Osteoblast (primary cell): ENCODE results near the gene HJV. TPM values are rescaled to one million over a fixed set of nuclear protein-coding genes. Genes with fewer than 3 reads are reported as not detected.

Experiments used
- DNase-seq: peaks from one replicate; pipeline ENCODE4 v3.0.0; 2011; ENCODE audit warnings: low spot score, mixed read lengths; ENCODE audit not compliant: insufficient read length; ENCODE audit errors: missing footprints
- H2AFZ ChIP-seq: 2 replicates; pipeline ENCODE4 v1.6.0; 2011; ENCODE audit warnings: mild to moderate bottlenecking, low read length
- H3K27ac ChIP-seq: 2 replicates; pipeline ENCODE4 v1.5.1; 2011; ENCODE audit warnings: mild to moderate bottlenecking, low read depth, low read length, moderate library complexity
- H3K27me3 ChIP-seq: 2 replicates; pipeline ENCODE4 v1.6.0; 2012; ENCODE audit warnings: mild to moderate bottlenecking, control low read depth, inconsistent platforms, low read length, moderate library complexity; ENCODE audit not compliant: insufficient read depth
- H3K36me3 ChIP-seq: 2 replicates; pipeline ENCODE4 v1.5.1; 2011; ENCODE audit warnings: mild to moderate bottlenecking, low read length, control low read depth, moderate library complexity; ENCODE audit not compliant: insufficient read depth
- H3K4me1 ChIP-seq: 2 replicates; pipeline ENCODE4 v1.5.1; 2011; ENCODE audit warnings: mild to moderate bottlenecking, low read length, control low read depth, moderate library complexity; ENCODE audit not compliant: insufficient read depth
- H3K4me2 ChIP-seq: 2 replicates; pipeline ENCODE4 v1.6.0; 2011; ENCODE audit warnings: mild to moderate bottlenecking, low read length; ENCODE audit not compliant: insufficient read depth
- H3K4me3 ChIP-seq: fragments of 200-600 bp; sonication (generic); 3 replicates; pipeline ENCODE4 v1.5.1; 2012; ENCODE audit warnings: mild to moderate bottlenecking, low read length, inconsistent platforms; ENCODE audit not compliant: insufficient read depth
- H3K79me2 ChIP-seq: 2 replicates; pipeline ENCODE4 v1.6.0; 2012; ENCODE audit warnings: mild to moderate bottlenecking, low read length, control low read depth, inconsistent platforms; ENCODE audit not compliant: insufficient read depth
- H3K9me3 ChIP-seq: 2 replicates; pipeline ENCODE4 v1.5.1; 2011; ENCODE audit warnings: low read depth, low read length, control low read depth
- H4K20me1 ChIP-seq: 2 replicates; pipeline ENCODE4 v1.6.0; 2012; ENCODE audit warnings: mild to moderate bottlenecking, low read length, control low read depth; ENCODE audit not compliant: insufficient read depth
- CTCF ChIP-seq: IDR thresholded peaks from 2 replicates; pipeline ENCODE4 v1.5.1; 2011; ENCODE audit warnings: mild to moderate bottlenecking, low read depth, low read length, moderate library complexity; ENCODE audit errors: extremely low read depth
- total RNA-seq: library from RNA; depleted of rRNA; stranded (reverse); fragments of >200 nt; gene quantifications from 2 replicates; pipeline ENCODE4 v1.2.3, GENCODE V29; 2012

Gene HJV
- total RNA-seq, 1 donor: not detected

- Histone ChIP-seq H3K4me2 (peak overlapping the region; percentile 92), H2AFZ (no peak overlapping the region), H4K20me1 (peaks cover 43% of the 10 kb centered on the region), H3K4me3 (peak overlapping the region; percentile 91), H3K27me3 (no peaks in the 10 kb centered on the region), H3K27ac (no peak overlapping the region), H3K9me3 (no peaks in the 10 kb centered on the region), H3K79me2 (peaks cover 40% of the 10 kb centered on the region), H3K4me1 (peaks cover 29% of the 10 kb centered on the region), H3K36me3 (peaks cover 38% of the 10 kb centered on the region)
- DNase-seq: no peak
- no peak for TF ChIP-seq CTCF
These were observed 27.0 kb downstream of the HJV start for GRCh38 chr1:145994391-145995120.

GRCh38 chr1:145993618-145994390, 27.7 kb downstream of the HJV start:
- Histone ChIP-seq H3K9me3 (no peaks in the 10 kb centered on the region), H3K79me2 (peaks cover 40% of the 10 kb centered on the region), H3K4me3 (peak overlapping the region; percentile 91), H4K20me1 (peaks cover 43% of the 10 kb centered on the region), H3K4me1 (peaks cover 29% of the 10 kb centered on the region), H2AFZ (no peak overlapping the region), H3K4me2 (peak overlapping the region; percentile 92), H3K36me3 (peaks cover 38% of the 10 kb centered on the region), H3K27ac (no peak overlapping the region), H3K27me3 (no peaks in the 10 kb centered on the region)
- DNase-seq: no peak
- TF ChIP-seq CTCF: no peak

DNA sequence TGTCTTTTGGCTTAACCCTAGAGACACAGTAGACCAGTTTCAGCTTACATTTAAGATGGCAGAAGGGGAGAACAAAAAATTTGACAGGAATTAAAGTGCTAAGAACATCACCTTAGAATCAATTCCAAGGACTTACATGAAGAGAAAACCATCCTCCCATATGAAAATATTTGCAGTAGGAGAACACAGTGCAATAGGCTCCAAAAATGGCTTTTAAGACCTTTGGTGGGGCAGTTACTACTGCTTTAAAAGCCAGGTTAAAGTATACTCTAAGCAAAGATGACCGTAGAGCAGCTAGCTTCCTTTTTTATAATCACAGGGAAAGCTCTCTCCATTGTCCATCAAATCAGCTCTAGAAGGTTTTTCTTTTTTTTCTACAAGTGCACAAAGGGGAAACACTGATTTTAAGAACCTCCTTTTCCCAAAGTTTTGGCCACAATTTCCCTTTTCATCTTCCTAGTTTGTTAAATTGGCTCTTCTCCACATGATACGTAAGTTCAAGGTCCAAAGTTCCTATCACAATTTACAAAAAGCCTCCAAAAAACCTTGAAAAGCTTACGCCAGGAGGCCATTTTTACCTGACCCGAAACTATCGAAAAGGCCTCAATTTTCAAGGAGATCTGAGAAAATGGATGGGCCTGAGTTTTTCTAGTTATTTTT, 28.4 kb downstream of the HJV start:
- Histone ChIP-seq H3K79me2 (peaks cover 40% of the 10 kb centered on the region), H3K36me3 (peaks cover 38% of the 10 kb centered on the region), H3K27ac (no peak overlapping the region), H4K20me1 (peaks cover 43% of the 10 kb centered on the region), H2AFZ (no peak overlapping the region), H3K4me1 (peaks cover 29% of the 10 kb centered on the region), H3K4me3 (peak overlapping the region; percentile 91), H3K9me3 (no peaks in the 10 kb centered on the region), H3K4me2 (peak overlapping the region; percentile 92), H3K27me3 (no peaks in the 10 kb centered on the region)
- DNase-seq: no peak
- no peak for TF ChIP-seq CTCF

DNA sequence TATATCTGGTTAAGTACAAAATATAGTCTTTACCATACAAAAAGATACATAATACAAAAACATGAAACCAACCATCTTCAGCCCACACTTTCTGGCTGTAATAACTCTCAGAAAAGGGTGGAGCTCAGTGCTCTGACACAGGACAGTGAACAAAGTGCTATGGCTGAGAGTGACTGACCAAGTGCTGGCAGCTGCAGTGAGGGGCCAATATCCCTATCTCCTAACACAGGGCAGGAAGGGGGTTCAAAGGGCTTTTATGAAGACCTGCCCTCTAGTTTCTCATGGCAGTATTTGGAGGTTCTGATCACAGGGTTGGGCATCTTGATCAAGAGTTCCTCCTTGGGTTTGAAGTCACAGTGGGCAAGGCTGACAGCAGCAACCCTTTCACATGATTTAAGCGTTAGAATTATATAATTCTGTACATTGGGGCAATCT, 29.0 kb downstream of the HJV start:
- Histone ChIP-seq H4K20me1 (peaks cover 43% of the 10 kb centered on the region), H3K4me3 (peak overlapping the region; percentile 91), H3K27me3 (no peaks in the 10 kb centered on the region), H3K4me2 (peak overlapping the region; percentile 92), H3K79me2 (peaks cover 40% of the 10 kb centered on the region), H3K9me3 (no peaks in the 10 kb centered on the region), H3K27ac (no peak overlapping the region), H3K4me1 (peaks cover 28% of the 10 kb centered on the region), H3K36me3 (peaks cover 38% of the 10 kb centered on the region), H2AFZ (no peak overlapping the region)
- TF ChIP-seq CTCF: no peak
- no peak for DNase-seq
